GM18505 (cell line): Measurements from ENCODE around the gene ANKS1A.
"Not testable (repeated sequence)": the region's sequence is repeated elsewhere in the genome, so short reads cannot be mapped to it uniquely, and the experiment has no call there.

ENCODE experiments used
- ATAC-seq: cut with Tn5 transposase; IDR thresholded peaks from one replicate; pipeline ENCODE4 v1.9.1; 2021; ENCODE audit not compliant: unreplicated experiment
- POLR2A ChIP-seq: IDR thresholded peaks from 4 replicates; pipeline ENCODE4 v1.6.1; 2011; ENCODE audit warnings: borderline replicate concordance; ENCODE audit not compliant: insufficient read depth, insufficient read length; ENCODE audit errors: extremely low read depth

Gene ANKS1A

GRCh38 chr6:34924831-34925625 lies 36.0 kb downstream of the ANKS1A start:
- ATAC-seq, result no peak

GRCh38 chr6:34926655-34927054 lies 37.6 kb downstream of the ANKS1A start:
- TF ChIP-seq POLR2A, result no peak
- no peak for ATAC-seq

More at GRCh38 chr6:34924831-34925625, 36.0 kb downstream of the ANKS1A start:
- TF ChIP-seq POLR2A, result no peak

GRCh38 chr6:34928220-34928619 lies 39.2 kb downstream of the ANKS1A start:
- ATAC-seq, result no peak
- TF ChIP-seq POLR2A, result no peak

DNA sequence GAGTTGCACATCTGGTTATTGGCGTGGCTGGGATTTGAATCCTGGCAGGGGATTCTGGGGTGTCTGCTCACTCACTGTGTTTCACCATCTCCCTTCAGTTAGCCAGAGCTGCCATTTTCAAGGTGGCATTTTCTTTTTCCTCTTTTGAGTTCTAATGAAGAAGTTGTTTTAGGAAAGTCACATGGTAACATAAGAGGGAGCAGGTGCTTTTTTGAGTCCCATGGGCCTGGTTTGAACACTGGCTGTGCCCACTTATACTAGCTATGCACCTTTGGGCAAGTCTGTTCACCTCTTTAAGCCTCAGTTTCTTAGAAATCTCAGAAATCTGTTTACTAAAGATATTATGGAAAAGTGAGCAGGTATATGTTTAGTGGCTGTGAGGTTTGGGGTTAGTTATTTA lies 39.6 kb downstream of the ANKS1A start:
- ATAC-seq, result no peak
- TF ChIP-seq POLR2A, result no peak

- ATAC-seq, result no peak
- TF ChIP-seq POLR2A, result no peak
These were observed 40.4 kb downstream of the ANKS1A start for GRCh38 chr6:34929241-34929978.

DNA sequence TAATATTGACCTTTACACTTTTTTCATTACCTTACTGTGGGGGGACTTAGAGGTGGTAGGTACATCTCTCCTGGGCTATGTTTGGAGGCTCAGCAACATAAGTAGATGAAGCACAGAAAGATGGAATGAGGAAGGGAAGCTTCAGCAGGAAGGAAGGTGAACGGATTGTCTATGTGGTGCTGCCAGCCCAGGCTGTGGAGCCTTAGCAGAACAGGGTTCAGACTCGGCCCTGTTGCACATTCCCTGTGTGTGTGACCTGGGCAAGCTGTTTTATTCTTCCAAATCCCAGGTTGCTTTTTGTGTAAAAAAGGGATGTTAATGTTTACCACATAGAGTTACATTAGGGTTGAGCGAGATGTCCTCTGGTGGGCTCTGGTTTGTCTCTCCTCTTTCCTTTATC lies 41.2 kb downstream of the ANKS1A start:
- no peak for ATAC-seq
- no peak for TF ChIP-seq POLR2A

- ATAC-seq, result not testable (repeated sequence)
These were observed 43.1 kb downstream of the ANKS1A start for GRCh38 chr6:34932202-34932601.

GRCh38 chr6:34934516-34934915 lies 45.5 kb downstream of the ANKS1A start:
- TF ChIP-seq POLR2A, result no peak
- ATAC-seq, result no peak

- TF ChIP-seq POLR2A, result no peak
- ATAC-seq, result no peak
These were observed 49.2 kb downstream of the ANKS1A start for GRCh38 chr6:34938268-34938667.

DNA sequence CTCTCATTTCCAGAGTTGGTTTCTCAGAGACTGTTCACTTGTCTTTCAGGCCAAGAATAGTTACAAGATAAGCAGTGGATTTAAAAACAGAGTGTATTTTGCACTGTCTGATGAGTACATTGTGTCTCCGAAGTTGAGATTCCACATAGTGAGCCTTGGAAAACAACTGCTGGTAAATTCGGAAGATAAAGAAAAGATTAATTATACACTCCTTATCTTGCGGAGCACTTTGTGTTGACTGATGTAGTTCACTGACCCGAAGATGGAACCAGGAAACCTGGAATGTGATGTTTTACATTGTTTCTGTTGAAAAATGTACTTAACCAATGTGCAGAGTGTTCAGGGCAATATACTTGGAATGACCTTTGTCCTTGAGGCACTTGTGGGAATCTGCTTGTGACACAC lies 51.0 kb downstream of the ANKS1A start:
- no peak for ATAC-seq
- TF ChIP-seq POLR2A, result no peak

GRCh38 chr6:34941421-34941820 lies 52.4 kb downstream of the ANKS1A start:
- ATAC-seq, result no peak
- no peak for TF ChIP-seq POLR2A

GRCh38 chr6:34945317-34945716 lies 56.3 kb downstream of the ANKS1A start:
- TF ChIP-seq POLR2A, result no peak
- ATAC-seq, result no peak

- ATAC-seq, result no peak
- TF ChIP-seq POLR2A, result no peak
These were observed 58.5 kb downstream of the ANKS1A start for GRCh38 chr6:34947561-34947960.

DNA sequence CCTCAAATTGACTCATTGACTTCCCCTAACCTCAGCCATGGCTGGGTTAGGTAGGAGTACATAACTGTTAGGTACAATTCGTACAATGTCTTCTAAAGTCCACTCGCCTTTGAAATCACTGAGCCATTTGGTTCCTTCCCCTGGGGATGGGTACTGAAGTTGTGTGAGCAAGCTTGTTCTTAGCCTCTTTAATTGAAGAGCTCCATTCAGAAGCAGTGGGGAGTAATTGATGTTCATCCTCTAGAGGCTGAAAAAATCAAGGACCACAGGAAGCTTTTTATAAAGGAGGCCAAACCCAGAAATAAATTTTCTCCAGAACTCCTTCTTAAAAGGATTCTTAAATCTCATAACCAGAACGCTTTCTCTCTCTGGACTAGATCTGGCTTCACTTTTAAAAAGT lies 60.6 kb downstream of the ANKS1A start:
- no peak for TF ChIP-seq POLR2A
- no peak for ATAC-seq

GRCh38 chr6:34950849-34951248 lies 61.8 kb downstream of the ANKS1A start:
- no peak for TF ChIP-seq POLR2A
- ATAC-seq, result no peak

- TF ChIP-seq POLR2A, result no peak
- ATAC-seq, result no peak
These were observed 62.7 kb downstream of the ANKS1A start for GRCh38 chr6:34951731-34952130.
